Measurements from ENCODE around the gene BDH1.
"Not testable (repeated sequence)": the region's sequence is repeated elsewhere in the genome, so short reads cannot be mapped to it uniquely, and the experiment has no call there.

- TF ChIP-seq CTCF, POLR2A (IDR thresholded peaks at IDR 0.05): not testable (repeated sequence)
These were observed 37.7 kb downstream of the BDH1 start for GRCh38 chr3:197517922-197518683.
